HepG2 (cell line): ENCODE measurements around the gene SCGB3A2. TPM values are rescaled to one million over a fixed set of nuclear protein-coding genes. Genes with fewer than 3 reads are reported as not detected.

Experiments used
- CCAR2 ChIP-seq: fragments of 200-400 bp; formaldehyde crosslinking; optimal IDR thresholded peaks from 2 replicates; pipeline ENCODE3; 2018; ENCODE audit warnings: low read depth, mild to moderate bottlenecking, low read length, moderate library complexity
- EHMT2 ChIP-seq: fragments of 200-600 bp; sonication (generic); IDR thresholded peaks from 2 replicates; pipeline ENCODE4 v1.7.0; 2017; ENCODE audit warnings: antibody characterized with exemption, low read depth, low read length, borderline replicate concordance
- FIP1L1 ChIP-seq: fragments of 200-400 bp; formaldehyde crosslinking; IDR thresholded peaks from 2 replicates; pipeline ENCODE4 v1.6.1; 2018; ENCODE audit warnings: low read depth, mild to moderate bottlenecking, low read length, moderate library complexity, borderline replicate concordance; ENCODE audit not compliant: insufficient read depth
- HMGXB4 ChIP-seq, 2 experiments: sonication (generic) in 1 of 2; formaldehyde crosslinking in 1 of 2; IDR thresholded peaks; 2 replicates each; pipeline versions ENCODE4 v1.4.0 to v1.6.1; 2018 to 2020; ENCODE audit warnings: missing genetic modification reagents in 2 of 2, borderline replicate concordance in 1 of 2, low read depth in 1 of 2, mild to moderate bottlenecking in 1 of 2, missing biosample characterization in 1 of 2
- HNF4A ChIP-seq: sonication (generic); formaldehyde crosslinking; IDR thresholded peaks from 2 replicates; pipeline ENCODE4 v1.4.0; 2020; ENCODE audit warnings: missing genetic modification reagents
- JARID2 ChIP-seq: sonication (generic); formaldehyde crosslinking; IDR thresholded peaks from 2 replicates; pipeline ENCODE4 v1.8.1; 2023; ENCODE audit warnings: missing genetic modification reagents, inconsistent platforms; ENCODE audit not compliant: insufficient replicate concordance
- KDM5A ChIP-seq: fragments of 200-600 bp; sonication (generic); IDR thresholded peaks from 2 replicates; pipeline ENCODE4 v1.7.0; 2018; ENCODE audit warnings: antibody characterized with exemption, mild to moderate bottlenecking, low read length, borderline replicate concordance
- MYPOP ChIP-seq: sonication (generic); formaldehyde crosslinking; IDR thresholded peaks from 2 replicates; pipeline ENCODE4 v1.8.1; 2023; ENCODE audit warnings: mild to moderate bottlenecking, moderate library complexity, missing genetic modification reagents
- NR2F1 ChIP-seq, 2 experiments: fragments of 450-650 bp in 1 of 2; formaldehyde crosslinking in 1 of 2; IDR thresholded peaks; 2 replicates each; pipeline versions ENCODE4 v1.5.0 to v1.6.1; 2016 to 2020; ENCODE audit warnings: mild to moderate bottlenecking in 1 of 2, missing compliant biosample characterization in 1 of 2, missing genetic modification reagents in 1 of 2, moderate library complexity in 1 of 2
- PHB2 ChIP-seq: fragments of 450-650 bp; IDR thresholded peaks from 2 replicates; pipeline ENCODE4 v1.6.1; 2018; ENCODE audit not compliant: partially characterized antibody
- SMAD3 ChIP-seq: sonication (generic); formaldehyde crosslinking; IDR thresholded peaks from 2 replicates; pipeline ENCODE4 v1.4.0; 2020; ENCODE audit warnings: missing genetic modification reagents
- TFDP1 ChIP-seq: IDR thresholded peaks from 2 replicates; pipeline ENCODE4 v1.6.1; 2016; ENCODE audit warnings: missing compliant biosample characterization, missing genetic modification reagents, borderline replicate concordance
- YEATS2 ChIP-seq: sonication (generic); formaldehyde crosslinking; IDR thresholded peaks from 2 replicates; pipeline ENCODE4 v1.4.0; 2020; ENCODE audit warnings: missing genetic modification reagents, borderline replicate concordance
- ZBTB10 ChIP-seq: sonication (generic); formaldehyde crosslinking; IDR thresholded peaks from 2 replicates; pipeline ENCODE4 v1.4.0; 2020; ENCODE audit warnings: missing genetic modification reagents, borderline replicate concordance
- ZC3H4 ChIP-seq: sonication (generic); formaldehyde crosslinking; IDR thresholded peaks from 2 replicates; pipeline ENCODE4 v1.4.0; 2020; ENCODE audit warnings: missing genetic modification reagents, borderline replicate concordance
- ZNF12 ChIP-seq: sonication (generic); formaldehyde crosslinking; IDR thresholded peaks from 2 replicates; pipeline ENCODE4 v1.5.0; 2020; ENCODE audit warnings: missing genetic modification reagents
- ZNF138 ChIP-seq: sonication (generic); formaldehyde crosslinking; IDR thresholded peaks from 2 replicates; pipeline ENCODE4 v1.5.0; 2020; ENCODE audit warnings: mild to moderate bottlenecking, low read depth, missing genetic modification reagents
- ZNF530 ChIP-seq: sonication (generic); formaldehyde crosslinking; IDR thresholded peaks from 2 replicates; pipeline ENCODE4 v1.5.0; 2020; ENCODE audit warnings: low read depth, mild to moderate bottlenecking, missing genetic modification reagents
- ZNF766 ChIP-seq: sonication (generic); formaldehyde crosslinking; IDR thresholded peaks from 2 replicates; pipeline ENCODE4 v1.5.0; 2020; ENCODE audit warnings: missing genetic modification reagents, borderline replicate concordance
- ZNF891 ChIP-seq: sonication (generic); formaldehyde crosslinking; IDR thresholded peaks from 2 replicates; pipeline ENCODE4 v1.5.0; 2020; ENCODE audit warnings: mild to moderate bottlenecking, missing genetic modification reagents
- ZSCAN29 ChIP-seq: sonication (generic); formaldehyde crosslinking; conservative IDR thresholded peaks from 2 replicates; pipeline ENCODE4 v1.4.0; 2020; ENCODE audit warnings: mild to moderate bottlenecking, missing genetic modification reagents
- polyA plus RNA-seq, 8 experiments: library from polyadenylated mRNA; depleted of rRNA in 3 of 8; stranded (reverse) in 7 of 8; unstranded in 1 of 8; fragments of >200 nt; fragmentation: Illumina TruSeq in 4 of 8; extraction: Trizol in 4 of 8; gene quantifications; 2 replicates each; pipeline versions ENCODE4 v1.2.1 to v1.2.3, GENCODE V29; 2011 to 2016; ENCODE audit warnings: low read depth in 4 of 8, missing spikeins in 1 of 8, mixed read lengths in 1 of 8; ENCODE audit not compliant: insufficient read depth in 1 of 8
- total RNA-seq, 5 experiments: library from RNA; depleted of rRNA; stranded (reverse); fragments of >200 nt; fragmentation: Illumina TruSeq; extraction: Trizol; gene quantifications; 2 replicates each; pipeline ENCODE4 v1.2.3, GENCODE V29; 2016; ENCODE audit warnings: low read depth in 1 of 5
- TF ChIP-seq, protein P1 (sequence below): sonication (generic); formaldehyde crosslinking; IDR thresholded peaks from 2 replicates; pipeline ENCODE4 v1.4.0; 2020; ENCODE audit warnings: missing genetic modification reagents

The SCGB3A2 gene
- total and polyA plus RNA-seq, 2 of the 13 experiments (the other 11 are each of a cell fraction or from before 2014, with no cell fraction given), result not detected

DNA sequence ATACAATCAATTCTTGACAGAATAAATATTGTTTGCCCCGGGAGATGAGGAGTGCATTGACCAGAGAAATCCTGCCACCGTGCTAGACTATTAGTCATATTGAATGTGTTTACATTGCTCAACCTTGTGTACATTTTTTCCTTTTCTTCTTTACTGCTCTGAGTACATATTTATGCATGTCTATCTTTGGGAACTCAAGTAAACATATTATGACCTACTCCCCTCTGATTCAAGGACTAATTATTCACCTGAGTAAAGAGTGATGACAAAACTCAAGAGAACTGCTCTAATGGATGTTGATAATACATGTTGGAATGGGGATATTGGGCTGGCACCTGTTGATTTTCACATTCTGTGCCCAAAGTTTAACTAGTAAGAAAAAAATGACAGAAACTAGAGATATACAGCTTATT lies 43.1 kb upstream of the SCGB3A2 start (continued):
- TF ChIP-seq NR2F1 (CRISPR knock-in tag; IDR thresholded peaks at IDR 0.05) (peak; percentile 98 to 99), YEATS2 (peak; percentile 73; the same call in 1 of the 2 replicates), PHB2 (no peak), FIP1L1 (no peak), ZSCAN29 (0 out of 2 replicates have a peak, but pooled peaks have one; percentile 30), ZNF891 (no peak), TFDP1 (CRISPR knock-in tag) (no peak), HMGXB4 (CRISPR knock-in tag; IDR thresholded peaks at IDR 0.05; ENCODE audit: borderline replicate concordance in 1 of 2, low read depth in 1 of 2) (peak in 1 of 2 experiments; percentile 76; a peak in 1 of 4 replicates), ZC3H4 (CRISPR knock-in tag) (no peak), MYPOP (peak; percentile 82; the same call in 1 of the 2 replicates), ZNF766 (CRISPR knock-in tag) (no peak), ZNF138 (CRISPR knock-in tag) (no peak), JARID2 (peak; percentile 70), ZNF530 (CRISPR knock-in tag) (no peak), HNF4A (CRISPR knock-in tag) (peak; percentile 82), EHMT2 (peak; percentile 63; the same call in 1 of the 2 replicates), ZBTB10 (CRISPR knock-in tag) (no peak), CCAR2 (no peak), KDM5A (no peak), ZNF12 (CRISPR knock-in tag) (peak; percentile 84), SMAD3 (CRISPR knock-in tag) (peak; percentile 100)
- TF ChIP-seq, protein P1, sequence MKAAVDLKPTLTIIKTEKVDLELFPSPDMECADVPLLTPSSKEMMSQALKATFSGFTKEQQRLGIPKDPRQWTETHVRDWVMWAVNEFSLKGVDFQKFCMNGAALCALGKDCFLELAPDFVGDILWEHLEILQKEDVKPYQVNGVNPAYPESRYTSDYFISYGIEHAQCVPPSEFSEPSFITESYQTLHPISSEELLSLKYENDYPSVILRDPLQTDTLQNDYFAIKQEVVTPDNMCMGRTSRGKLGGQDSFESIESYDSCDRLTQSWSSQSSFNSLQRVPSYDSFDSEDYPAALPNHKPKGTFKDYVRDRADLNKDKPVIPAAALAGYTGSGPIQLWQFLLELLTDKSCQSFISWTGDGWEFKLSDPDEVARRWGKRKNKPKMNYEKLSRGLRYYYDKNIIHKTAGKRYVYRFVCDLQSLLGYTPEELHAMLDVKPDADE (CRISPR knock-in tag), result no peak
